Measurements from ENCODE around the gene CALML6. TPM values are rescaled to one million over a fixed set of nuclear protein-coding genes. Genes with fewer than 3 reads are reported as not detected.
A peak's percentile ranks its signal among the peaks of the same experiment; 100 is the strongest.

CALML6 gene
- total and polyA plus RNA-seq, 10 donors, result 0.34 to 3.0 (median 0.69) TPM; not detected in 2

DNA sequence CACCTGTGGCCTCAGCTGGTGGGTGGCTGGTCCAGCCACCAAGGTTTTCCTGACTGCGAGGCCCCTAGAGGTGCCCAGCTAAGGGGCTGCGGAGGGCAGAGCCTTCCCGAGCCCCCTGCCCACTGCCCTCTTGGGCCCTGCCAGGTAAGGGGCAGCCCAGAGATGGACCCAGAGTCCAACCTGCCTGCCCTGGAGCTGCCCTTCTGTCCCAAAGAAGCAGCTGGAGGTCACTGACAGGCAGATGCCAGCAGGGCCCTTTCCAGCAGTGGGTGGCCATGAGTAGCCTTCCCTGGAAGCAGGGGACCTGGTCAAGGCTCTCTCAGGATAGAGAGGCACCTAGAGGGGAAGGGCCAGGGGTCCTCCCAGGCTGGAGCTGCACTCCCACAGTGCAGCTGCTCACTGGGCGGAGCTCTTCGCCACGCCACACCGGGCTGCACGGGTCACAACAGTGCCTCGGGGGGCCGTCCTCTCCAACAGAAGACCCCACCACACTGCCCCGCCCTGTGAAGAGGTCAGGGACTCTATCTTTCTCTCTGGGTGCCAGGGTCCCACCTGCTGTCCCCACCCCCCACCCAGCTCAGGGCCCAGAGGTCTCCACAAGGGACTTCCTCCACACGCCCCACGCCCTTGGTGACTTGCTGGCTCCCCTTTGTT lies 13.3 kb upstream of the CALML6 start:
- Histone ChIP-seq H3K9me3 (no peaks in the 10 kb centered on the region), H3K27ac (no peak overlapping the region), H3K4me3 (no peak overlapping the region), H3K36me3 (no peaks in the 10 kb centered on the region), H3K4me1 (peaks cover 3 to 42% (median 18%) of the 10 kb centered on the region in 6 donors), H3K27me3 (replicated peaks in 1 of 7) (peaks cover 0 to 8% (median 0%) of the 10 kb centered on the region in 7 donors)
- intact Hi-C loops (cut with DNase I; ENCODE audit: low total_unique reads), result no loop called here
- WGBS, 5 donors, result 52 to 84% (median 69%) methylated on average over 10 to 13 of the region's 13 CpGs
- TF ChIP-seq POLR2A (IDR thresholded peaks at IDR 0.05), result no peak
- TF ChIP-seq POLR2AphosphoS5 (IDR thresholded peaks at IDR 0.05), result no peak
- TF ChIP-seq, protein P1, sequence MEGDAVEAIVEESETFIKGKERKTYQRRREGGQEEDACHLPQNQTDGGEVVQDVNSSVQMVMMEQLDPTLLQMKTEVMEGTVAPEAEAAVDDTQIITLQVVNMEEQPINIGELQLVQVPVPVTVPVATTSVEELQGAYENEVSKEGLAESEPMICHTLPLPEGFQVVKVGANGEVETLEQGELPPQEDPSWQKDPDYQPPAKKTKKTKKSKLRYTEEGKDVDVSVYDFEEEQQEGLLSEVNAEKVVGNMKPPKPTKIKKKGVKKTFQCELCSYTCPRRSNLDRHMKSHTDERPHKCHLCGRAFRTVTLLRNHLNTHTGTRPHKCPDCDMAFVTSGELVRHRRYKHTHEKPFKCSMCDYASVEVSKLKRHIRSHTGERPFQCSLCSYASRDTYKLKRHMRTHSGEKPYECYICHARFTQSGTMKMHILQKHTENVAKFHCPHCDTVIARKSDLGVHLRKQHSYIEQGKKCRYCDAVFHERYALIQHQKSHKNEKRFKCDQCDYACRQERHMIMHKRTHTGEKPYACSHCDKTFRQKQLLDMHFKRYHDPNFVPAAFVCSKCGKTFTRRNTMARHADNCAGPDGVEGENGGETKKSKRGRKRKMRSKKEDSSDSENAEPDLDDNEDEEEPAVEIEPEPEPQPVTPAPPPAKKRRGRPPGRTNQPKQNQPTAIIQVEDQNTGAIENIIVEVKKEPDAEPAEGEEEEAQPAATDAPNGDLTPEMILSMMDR (IDR thresholded peaks at IDR 0.05 in 8 of 11, conservative IDR thresholded peaks at IDR 0.05 in 3 of 11), result no peak
- peak; percentile 72 for DNase-seq

DNA sequence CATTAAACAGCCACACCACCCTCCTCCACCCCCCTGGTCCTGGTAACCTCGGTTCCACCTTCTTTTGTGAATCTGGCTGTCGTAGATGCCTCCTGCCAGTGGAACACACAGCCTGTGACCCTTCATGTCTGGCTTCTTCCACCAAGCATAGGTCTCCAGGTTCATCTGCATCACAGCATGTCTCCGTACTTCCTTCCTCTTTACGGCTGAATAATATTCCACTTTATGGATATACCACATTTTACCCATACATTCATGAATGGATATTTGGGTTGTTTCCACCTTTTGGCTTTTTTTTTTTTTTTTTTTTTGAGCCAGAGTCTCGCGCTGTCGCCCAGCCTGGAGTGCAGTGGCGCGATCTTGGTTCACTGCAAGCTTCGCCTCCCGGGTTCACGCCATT lies 11.8 kb upstream of the CALML6 start:
- H3K27ac ChIP-seq, result no peak overlapping the region
- H3K36me3 ChIP-seq, result no peaks in the 10 kb centered on the region
- 91 to 99% (median 96%) methylated on average over 12 of the region's 12 CpGs for WGBS, 5 donors
- H3K27me3 ChIP-seq (replicated peaks in 1 of 7), result no peaks in the 10 kb centered on the region
- no peak for DNase-seq
- H3K9me3 ChIP-seq, result no peaks in the 10 kb centered on the region
- intact Hi-C loops (cut with DNase I; ENCODE audit: low total_unique reads), result no loop called here
- H3K4me1 ChIP-seq, result peaks cover 7 to 47% (median 30%) of the 10 kb centered on the region in 6 donors
- H3K4me3 ChIP-seq, result no peak overlapping the region
- TF ChIP-seq, protein P1 (IDR thresholded peaks at IDR 0.05 in 8 of 11, conservative IDR thresholded peaks at IDR 0.05 in 3 of 11), result no peak
- TF ChIP-seq POLR2AphosphoS5 (IDR thresholded peaks at IDR 0.05) (no peak), POLR2A (IDR thresholded peaks at IDR 0.05) (no peak)

DNA sequence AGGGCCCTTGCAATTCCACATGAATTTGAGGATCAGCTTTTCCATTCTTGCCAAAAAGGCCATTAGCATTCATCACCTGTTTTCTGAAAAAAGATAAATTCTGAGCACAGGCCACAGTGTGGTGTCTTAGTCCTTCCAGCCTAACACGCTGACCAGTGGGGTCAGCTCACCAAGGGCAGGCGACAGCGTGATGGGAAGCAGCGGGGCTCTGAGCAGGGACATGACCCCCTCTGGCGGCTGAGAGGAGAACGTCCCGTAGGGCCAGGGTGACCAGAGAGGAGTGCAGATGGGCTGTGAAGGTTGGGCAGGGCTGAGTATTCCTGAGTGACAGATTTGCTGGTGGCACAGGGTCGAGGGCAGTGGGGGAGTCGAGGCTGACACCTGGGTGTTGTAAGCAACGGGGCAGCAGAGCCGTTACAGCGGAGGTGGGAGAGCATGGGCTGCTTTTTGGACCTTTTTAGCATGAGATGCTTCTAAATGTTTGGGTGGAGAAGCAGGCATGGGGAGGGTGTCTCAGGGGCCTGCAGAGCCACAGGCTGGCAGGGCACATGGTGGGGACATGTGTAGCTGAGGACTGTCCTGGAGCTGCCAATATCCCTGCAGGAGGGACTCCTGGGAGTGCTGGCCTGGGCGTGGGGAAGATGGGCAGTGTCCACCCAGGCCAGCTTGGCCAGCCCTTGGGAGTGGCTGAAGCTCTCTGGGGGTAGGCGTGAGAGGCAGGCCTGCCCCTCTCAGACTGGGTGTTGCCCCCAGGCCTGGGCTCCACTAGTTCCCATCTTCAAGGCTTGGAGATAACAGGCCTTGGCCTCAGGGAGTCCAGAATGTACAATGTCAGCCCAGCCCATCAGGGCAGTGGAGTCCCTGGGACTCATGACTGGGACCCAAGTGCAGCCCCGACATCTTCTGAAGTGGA lies 8.6 kb upstream of the CALML6 start:
- Histone ChIP-seq H3K27me3 (replicated peaks in 1 of 7) (no peaks in the 10 kb centered on the region), H3K4me3 (no peak overlapping the region), H3K9me3 (no peaks in the 10 kb centered on the region), H3K36me3 (no peaks in the 10 kb centered on the region), H3K4me1 (peaks cover 11 to 45% (median 36%) of the 10 kb centered on the region in 6 donors), H3K27ac (peak overlapping the region in 4 of 8 donors; percentile 8 to 31 (median 26))
- intact Hi-C loops (cut with DNase I; ENCODE audit: low total_unique reads), result no loop called here
- 22 to 28% (median 25%) methylated on average over 14 to 15 of the region's 15 CpGs for WGBS, 5 donors
- DNase-seq, result peak; percentile 95
- peak; percentile 85 to 86 (median 85) for TF ChIP-seq POLR2AphosphoS5 (IDR thresholded peaks at IDR 0.05)
- no peak for TF ChIP-seq POLR2A (IDR thresholded peaks at IDR 0.05)
- TF ChIP-seq, protein P1 (IDR thresholded peaks at IDR 0.05 in 8 of 11, conservative IDR thresholded peaks at IDR 0.05 in 3 of 11), result peak; percentile 86 to 98 (median 96)

All from spleen (tissue), 11 donors.